Endothelial cell of umbilical vein (primary cell): ENCODE data around the gene BLTP3B. TPM values are rescaled to one million over a fixed set of nuclear protein-coding genes. Genes with fewer than 3 reads are reported as not detected.

ENCODE experiments used
- BruUV-seq: library from RNA; stranded (reverse); fragments of 400-500 nt; replicated peaks from 2 replicates; lab custom pipeline; 2021; lab: Mats Ljungman, UMichigan
- CTCF ChIA-PET: fragments of 300-600, 350-600 bp; sonication (Branson Sonifier 250); formaldehyde crosslinking; loops from one replicate; lab custom pipeline; 2021; ENCODE audit warnings: antibody characterized with exemption, inconsistent platforms; lab: Charles Lee
- POLR2A ChIA-PET: fragments of 300-600, 350-600 bp; sonication (Branson Sonifier 250); formaldehyde crosslinking; loops from one replicate; lab custom pipeline; 2021; ENCODE audit warnings: antibody characterized with exemption, inconsistent platforms; lab: Charles Lee
- DNase-seq: peaks from one replicate; pipeline ENCODE4 v3.0.0-alpha.2; 2011; ENCODE audit warnings: low read depth, low spot score
- FAIRE-seq: peaks from 2 replicates; lab custom pipeline; 2011; peaks lifted over from hg19 to GRCh38; lab: Jason Lieb, UNC
- H2AFZ ChIP-seq: 2 replicates; pipeline ENCODE4 v1.6.0; 2012; ENCODE audit warnings: low read depth, low read length, control low read depth, inconsistent platforms
- H3K27ac ChIP-seq: 2 replicates; pipeline ENCODE4 v1.5.1; 2011; ENCODE audit warnings: low read depth, mild to moderate bottlenecking, control low read depth, low read length, moderate library complexity; ENCODE audit not compliant: insufficient read depth
- H3K27me3 ChIP-seq, 2 experiments: 2 replicates each; pipeline versions ENCODE4 v1.6.0 to v1.6.1; 2011; ENCODE audit warnings: low read length in 2 of 2, mixed read lengths in 1 of 2; ENCODE audit not compliant: control insufficient read depth in 2 of 2, insufficient read depth in 2 of 2
- H3K36me3 ChIP-seq, 2 experiments: 2 replicates in 1 of 2; 3 replicates in 1 of 2; pipeline ENCODE4 v1.5.1; 2011; ENCODE audit warnings: low read length in 2 of 2, mild to moderate bottlenecking in 1 of 2, moderate library complexity in 1 of 2; ENCODE audit not compliant: control insufficient read depth in 2 of 2, insufficient read depth in 2 of 2; ENCODE audit errors: extremely low read depth in 1 of 2
- H3K4me1 ChIP-seq: 3 replicates; pipeline ENCODE4 v1.5.1; 2011; ENCODE audit warnings: mild to moderate bottlenecking, low read length; ENCODE audit not compliant: control insufficient read depth, insufficient read depth; ENCODE audit errors: extremely low read depth
- H3K4me2 ChIP-seq: 2 replicates; pipeline ENCODE4 v1.6.1; 2011; ENCODE audit warnings: low read length, control low read depth, mixed read lengths; ENCODE audit not compliant: insufficient read depth
- H3K4me3 ChIP-seq, 3 experiments: fragments of 200-600 bp in 1 of 3; sonication (generic), shearing (Covaris generic) in 1 of 3; replicated peaks in 1 of 3; 2 replicates each; pipeline ENCODE4 v1.5.1; 2011 to 2016; ENCODE audit warnings: control low read depth in 3 of 3, low read length in 3 of 3, mild to moderate bottlenecking in 2 of 3, inconsistent platforms in 1 of 3, low read depth in 1 of 3, moderate library complexity in 1 of 3; ENCODE audit not compliant: insufficient read depth in 1 of 3
- H3K79me2 ChIP-seq: 2 replicates; pipeline ENCODE4 v1.6.0; 2012; ENCODE audit warnings: low read length, inconsistent platforms; ENCODE audit not compliant: control insufficient read depth, insufficient read depth
- H3K9ac ChIP-seq: replicated peaks from 2 replicates; pipeline ENCODE3; 2011; ENCODE audit warnings: low read length, control low read depth; ENCODE audit not compliant: insufficient read depth; ENCODE audit errors: extremely low read depth
- H3K9me1 ChIP-seq: replicated peaks from 3 replicates; pipeline ENCODE4 v1.6.0; 2011; ENCODE audit warnings: mild to moderate bottlenecking, low read length; ENCODE audit not compliant: control insufficient read depth, insufficient read depth; ENCODE audit errors: extremely low read depth
- H3K9me3 ChIP-seq: replicated peaks from 2 replicates; pipeline ENCODE4 v1.5.1; 2012; ENCODE audit warnings: low read length, inconsistent platforms; ENCODE audit not compliant: control insufficient read depth, insufficient read depth
- H4K20me1 ChIP-seq: replicated peaks from 2 replicates; pipeline ENCODE3; 2011; ENCODE audit warnings: mild to moderate bottlenecking, low read length; ENCODE audit not compliant: control insufficient read depth, insufficient read depth; ENCODE audit errors: extremely low read depth
- CTCF ChIP-seq, 2 donors: IDR thresholded peaks; 1 replicate in 1 of 2; 2 replicates in 1 of 2; pipeline ENCODE4 v1.5.1; 2011; ENCODE audit warnings: low read length in 2 of 2, mild to moderate bottlenecking in 2 of 2, moderate library complexity in 2 of 2, control low read depth in 1 of 2, inconsistent platforms in 1 of 2, low read depth in 1 of 2; ENCODE audit not compliant: insufficient read depth in 1 of 2; ENCODE audit errors: extremely low read depth in 1 of 2
- EZH2 ChIP-seq: IDR thresholded peaks from 2 replicates; pipeline ENCODE4 v1.6.1; 2012; ENCODE audit warnings: borderline replicate concordance, low read depth, mild to moderate bottlenecking, moderate library complexity, low read length, inconsistent platforms; ENCODE audit not compliant: severe bottlenecking
- FOS ChIP-seq: IDR thresholded peaks from 2 replicates; pipeline ENCODE4 v1.6.1; 2011; ENCODE audit warnings: mild to moderate bottlenecking, low read length, moderate library complexity, borderline replicate concordance; ENCODE audit not compliant: insufficient read depth
- GATA2 ChIP-seq: IDR thresholded peaks from 2 replicates; pipeline ENCODE4 v1.7.0; 2011; ENCODE audit warnings: low read depth, mild to moderate bottlenecking, moderate library complexity, mixed read lengths, low read length; ENCODE audit not compliant: insufficient read length, insufficient read depth
- JUN ChIP-seq: IDR thresholded peaks from 2 replicates; pipeline ENCODE4 v1.6.1; 2011; ENCODE audit warnings: borderline replicate concordance, low read depth; ENCODE audit not compliant: insufficient read length, insufficient read depth
- MAX ChIP-seq: IDR thresholded peaks from 2 replicates; pipeline ENCODE4 v1.6.1; 2011; ENCODE audit not compliant: insufficient read depth, insufficient read length
- MYC ChIP-seq: IDR thresholded peaks from one replicate; pipeline ENCODE4 v1.6.1; 2011; ENCODE audit warnings: mild to moderate bottlenecking, low read depth, low read length
- POLR2A ChIP-seq: IDR thresholded peaks from 2 replicates; pipeline ENCODE4 v1.6.1; 2012; ENCODE audit warnings: low read depth, mild to moderate bottlenecking, control low read depth, low read length
- POLR2AphosphoS5 ChIP-seq: IDR thresholded peaks from 2 replicates; pipeline ENCODE4 v1.6.1; 2012; ENCODE audit warnings: low read depth, mild to moderate bottlenecking, control low read depth, low read length, moderate library complexity; ENCODE audit not compliant: insufficient read depth
- dilution Hi-C: fragments of 300-500 bp; cut with MboI; formaldehyde crosslinking; loops from one replicate; pipeline ENCODE4 v1.15.0; 2019; ENCODE audit warnings: low sequenced_read_pairs; ENCODE audit not compliant: extremely low pct_ligation_motif_present
- intact Hi-C: fragments of 100-400 bp; cut with micrococcal nuclease; formaldehyde crosslinking; loops from one replicate; pipeline ENCODE4 v1.10.0; 2022
- polyA plus RNA-seq, 4 experiments: library from polyadenylated mRNA; depleted of rRNA in 3 of 4; stranded (reverse) in 3 of 4; unstranded in 1 of 4; fragments of >200 nt; gene quantifications; 2 replicates each; pipeline versions ENCODE4 v1.2.1 to v1.2.3, GENCODE V29; 2011 to 2012; ENCODE audit warnings: missing spikeins in 1 of 4
- total RNA-seq: library from RNA; stranded (reverse); gene quantifications from 2 replicates; pipeline ENCODE4 v1.2.3, GENCODE V29; 2021

The BLTP3B gene
- total and polyA plus RNA-seq, 2 donors (not counting 3 experiments of a cell fraction or from before 2014, with no cell fraction given) = 5.4 to 17.9 TPM

GRCh38 chr12:100128512-100128908 lies 14.2 kb downstream of the BLTP3B start:
- H3K27me3 ChIP-seq = no peaks in the 10 kb centered on the region
- peak; percentile 18 for DNase-seq
- no peak overlapping the region for H2AFZ ChIP-seq
- H3K4me2 ChIP-seq = no peak overlapping the region
- FAIRE-seq = no peak
- dilution Hi-C loops (no loop called here), intact Hi-C loops (no loop called here)
- no peak overlapping the region for H3K27ac ChIP-seq
- no peak overlapping the region for H3K9ac ChIP-seq
- H3K4me3 ChIP-seq = no peak overlapping the region
- TF ChIP-seq POLR2A = no peak
- peak; percentile 7 to 16 for TF ChIP-seq CTCF (IDR thresholded peaks at IDR 0.05; ENCODE audit: extremely low read depth in 1 of 2, insufficient read depth in 1 of 2, low read depth in 1 of 2, low read length in 2 of 2)
- CTCF ChIA-PET = interaction anchor here (0.7 to 1.7 kb wide), 4 partner anchors 8 to 426 kb away, joined by 3 to 7 read pairs (median 4); no protein-coding TSS in a partner anchor
- H3K4me1 ChIP-seq = peaks cover 13% of the 10 kb centered on the region
- H4K20me1 ChIP-seq = no peaks in the 10 kb centered on the region
- no peaks in the 10 kb centered on the region for H3K9me1 ChIP-seq
- H3K79me2 ChIP-seq = peaks cover 63% of the 10 kb centered on the region
- no peaks in the 10 kb centered on the region for H3K9me3 ChIP-seq
- POLR2A ChIA-PET = no interaction called here
- no TSS peak for BruUV-seq
- no peaks in the 10 kb centered on the region for H3K36me3 ChIP-seq

- H4K20me1 ChIP-seq = no peaks in the 10 kb centered on the region
- ChIA-PET CTCF (interaction anchor here (0.7 to 1.7 kb wide), 4 partner anchors 9 to 427 kb away, joined by 3 to 7 read pairs (median 6); no protein-coding TSS in a partner anchor), POLR2A (no interaction called here)
- H3K9ac ChIP-seq = no peak overlapping the region
- H3K27me3 ChIP-seq = no peaks in the 10 kb centered on the region
- FAIRE-seq = peak; percentile 4
- no peak overlapping the region for H3K4me3 ChIP-seq
- H3K36me3 ChIP-seq = no peaks in the 10 kb centered on the region
- dilution Hi-C loops (no loop called here), intact Hi-C loops (no loop called here)
- no peaks in the 10 kb centered on the region for H3K9me3 ChIP-seq
- H3K4me2 ChIP-seq = no peak overlapping the region
- DNase-seq = peak; percentile 21
- no peak overlapping the region for H3K27ac ChIP-seq
- BruUV-seq = no TSS peak
- no peaks in the 10 kb centered on the region for H3K9me1 ChIP-seq
- peaks cover 64% of the 10 kb centered on the region for H3K79me2 ChIP-seq
- peaks cover 13% of the 10 kb centered on the region for H3K4me1 ChIP-seq
- H2AFZ ChIP-seq = no peak overlapping the region
- TF ChIP-seq FOS (no peak), CTCF (IDR thresholded peaks at IDR 0.05; ENCODE audit: extremely low read depth in 1 of 2, insufficient read depth in 1 of 2, low read depth in 1 of 2, low read length in 2 of 2) (no peak), EZH2 (no peak), POLR2A (no peak), MAX (no peak), GATA2 (no peak), MYC (no peak), JUN (no peak), POLR2AphosphoS5 (no peak)
Measured at GRCh38 chr12:100127766-100128511, 14.7 kb downstream of the BLTP3B start.
